NCI-H1417 (cell line): ENCODE results near the gene BTBD9.

Experiments
- DNase-seq, 3 experiments: peaks; one replicate each; lab custom pipeline; 2025; lab: John Stamatoyannopoulos, UW

Gene BTBD9

GRCh38 chr6:38599261-38599660, 40.5 kb downstream of the BTBD9 start:
- no peak for DNase-seq

- DNase-seq = no peak
Observed at GRCh38 chr6:38593998-38594665, 45.6 kb downstream of the BTBD9 start.

- DNase-seq = no peak
Observed at GRCh38 chr6:38593409-38593808, 46.3 kb downstream of the BTBD9 start.

GRCh38 chr6:38591439-38591838, 48.3 kb downstream of the BTBD9 start:
- DNase-seq = no peak

GRCh38 chr6:38589367-38589720, 50.4 kb downstream of the BTBD9 start:
- no peak for DNase-seq

GRCh38 chr6:38588631-38589366, 50.9 kb downstream of the BTBD9 start:
- no peak for DNase-seq

GRCh38 chr6:38587766-38588362, 51.9 kb downstream of the BTBD9 start:
- DNase-seq = no peak

- no peak for DNase-seq
Observed at GRCh38 chr6:38586992-38587391, 52.7 kb downstream of the BTBD9 start.

GRCh38 chr6:38584731-38585130, 55.0 kb downstream of the BTBD9 start:
- DNase-seq = no peak

- DNase-seq = no peak
Observed at GRCh38 chr6:38583523-38583922, 56.2 kb downstream of the BTBD9 start.

- no peak for DNase-seq
Observed at GRCh38 chr6:38580030-38580429, 59.7 kb downstream of the BTBD9 start.

GRCh38 chr6:38579010-38579628, 60.6 kb downstream of the BTBD9 start:
- DNase-seq = no peak

GRCh38 chr6:38578075-38578474, 61.7 kb downstream of the BTBD9 start:
- DNase-seq = no peak

GRCh38 chr6:38577492-38577891, 62.2 kb downstream of the BTBD9 start:
- DNase-seq = no peak

- no peak for DNase-seq
Observed at GRCh38 chr6:38573801-38574395, 65.8 kb downstream of the BTBD9 start.

GRCh38 chr6:38572186-38572813, 67.4 kb downstream of the BTBD9 start:
- DNase-seq = peak in 1 of 3 experiments; percentile 11

- DNase-seq = peak in 1 of 3 experiments; percentile 13
Observed at GRCh38 chr6:38571721-38572120, 68.0 kb downstream of the BTBD9 start.

- peak; percentile 2 to 57 (median 29) for DNase-seq
Observed at GRCh38 chr6:38570750-38571149, 69.0 kb downstream of the BTBD9 start.

- peak; percentile 35 to 71 (median 67) for DNase-seq
Observed at GRCh38 chr6:38567436-38567835, 72.3 kb downstream of the BTBD9 start.

- DNase-seq = no peak
Observed at GRCh38 chr6:38566295-38567030, 73.3 kb downstream of the BTBD9 start.

- DNase-seq = no peak
Observed at GRCh38 chr6:38564301-38564700, 75.4 kb downstream of the BTBD9 start.
